ENCODE results near the gene SLC5A5.

SLC5A5 gene

GRCh38 chr19:17873786-17874757 is 2.3 kb downstream of the SLC5A5 start (continued):
- TF ChIP-seq ZNF266 (tag by site-specific recombination; IDR thresholded peaks at IDR 0.05; ENCODE audit: low read depth): no peak
- TF ChIP-seq ZNF426 (tag by site-specific recombination; IDR thresholded peaks at IDR 0.05): no peak
- no peak for TF ChIP-seq ZNF571 (tag by site-specific recombination; IDR thresholded peaks at IDR 0.05)
- no peak for TF ChIP-seq ZNF26 (tag by site-specific recombination; IDR thresholded peaks at IDR 0.05)
- TF ChIP-seq PATZ1 (tag by site-specific recombination; IDR thresholded peaks at IDR 0.05): no peak
- no peak for TF ChIP-seq ZBTB7A (tag by site-specific recombination; IDR thresholded peaks at IDR 0.05; ENCODE audit: low read depth)
- TF ChIP-seq ELK4 (IDR thresholded peaks at IDR 0.05; ENCODE audit: borderline replicate concordance, low read depth, low read length): no peak
- no peak for TF ChIP-seq ZBTB48 (tag by site-specific recombination; IDR thresholded peaks at IDR 0.05)
- peak; percentile 57; the same call in 1 of the 2 replicates for TF ChIP-seq SP3 (tag by site-specific recombination; IDR thresholded peaks at IDR 0.05)
- TF ChIP-seq YY2 (tag by site-specific recombination; IDR thresholded peaks at IDR 0.05): no peak
- TF ChIP-seq ZNF114 (tag by site-specific recombination; IDR thresholded peaks at IDR 0.05): no peak
- TF ChIP-seq ZNF518A (tag by site-specific recombination; conservative IDR thresholded peaks at IDR 0.05; ENCODE audit: low read depth): no peak
- no peak for TF ChIP-seq SETDB1 (IDR thresholded peaks at IDR 0.05; ENCODE audit: insufficient read length, low read length)
- TF ChIP-seq ZNF561 (tag by site-specific recombination; IDR thresholded peaks at IDR 0.05; ENCODE audit: borderline replicate concordance): no peak
- TF ChIP-seq ZNF776 (tag by site-specific recombination; IDR thresholded peaks at IDR 0.05; ENCODE audit: borderline replicate concordance): no peak
- TF ChIP-seq ZNF239 (tag by site-specific recombination; IDR thresholded peaks at IDR 0.05): peak; percentile 85; the same call in 1 of the 2 replicates
- TF ChIP-seq ZNF157 (tag by site-specific recombination; IDR thresholded peaks at IDR 0.05): no peak
- TF ChIP-seq ZNF335 (tag by site-specific recombination; conservative IDR thresholded peaks at IDR 0.05): peak; percentile 73
- TF ChIP-seq ZNF341 (tag by site-specific recombination; IDR thresholded peaks at IDR 0.05; ENCODE audit: low read depth): peak; percentile 69
- TF ChIP-seq SP2 (tag by site-specific recombination; IDR thresholded peaks at IDR 0.05): peak; percentile 49
- peak; percentile 40 for TF ChIP-seq KLF1 (tag by site-specific recombination; IDR thresholded peaks at IDR 0.05)
- TF ChIP-seq ZNF639 (tag by site-specific recombination; IDR thresholded peaks at IDR 0.05): no peak
- 0 out of 2 replicates have a peak, but pooled peaks have one; percentile 50 for TF ChIP-seq HIC1 (tag by site-specific recombination; IDR thresholded peaks at IDR 0.05)
- no peak for TF ChIP-seq ZSCAN16 (tag by site-specific recombination; IDR thresholded peaks at IDR 0.05)
- TF ChIP-seq ZFP69B (tag by site-specific recombination; IDR thresholded peaks at IDR 0.05): peak; percentile 62
- no peak for TF ChIP-seq ZNF121 (tag by site-specific recombination; IDR thresholded peaks at IDR 0.05)
